IgD-negative memory B cell (primary cell): ENCODE data around the gene TMC7. TPM values are rescaled to one million over a fixed set of nuclear protein-coding genes. Genes with fewer than 3 reads are reported as not detected.
"Not testable (repeated sequence)": the region's sequence is repeated elsewhere in the genome, so short reads cannot be mapped to it uniquely, and the experiment has no call there.

Experiments used
- H3K27ac Mint-ChIP-seq, 3 donors: one replicate each; pipeline ENCODE4 v1.8.0; 2020 to 2022; ENCODE audit warnings: mild to moderate bottlenecking in 3 of 3, mixed read lengths in 3 of 3, moderate library complexity in 1 of 3
- H3K27me3 Mint-ChIP-seq: one replicate; pipeline ENCODE4 v1.8.0; 2021; ENCODE audit warnings: mixed read lengths
- H3K36me3 Mint-ChIP-seq: one replicate; pipeline ENCODE4 v1.8.0; 2020; ENCODE audit warnings: mild to moderate bottlenecking, mixed read lengths
- H3K4me1 Mint-ChIP-seq, 3 donors: one replicate each; pipeline ENCODE4 v1.8.0; 2020 to 2022; ENCODE audit warnings: mixed read lengths in 3 of 3, mild to moderate bottlenecking in 1 of 3
- H3K4me3 Mint-ChIP-seq, 4 donors: one replicate each; pipeline ENCODE4 v1.8.0; 2020 to 2022; ENCODE audit warnings: mild to moderate bottlenecking in 4 of 4, mixed read lengths in 4 of 4, moderate library complexity in 3 of 4
- H3K9me3 Mint-ChIP-seq, 3 donors: one replicate each; pipeline ENCODE4 v1.8.0; 2020 to 2021; ENCODE audit warnings: mixed read lengths in 3 of 3, mild to moderate bottlenecking in 1 of 3
- polyA plus RNA-seq: library from polyadenylated mRNA; unstranded; fragments of 300-500 nt; fragmentation: Illumina TruSeq; gene quantifications from one replicate; pipeline ENCODE4 v1.2.3, GENCODE V29; 2021

The TMC7 gene
- polyA plus RNA-seq, 1 donor from 2014 or later: not detected

DNA sequence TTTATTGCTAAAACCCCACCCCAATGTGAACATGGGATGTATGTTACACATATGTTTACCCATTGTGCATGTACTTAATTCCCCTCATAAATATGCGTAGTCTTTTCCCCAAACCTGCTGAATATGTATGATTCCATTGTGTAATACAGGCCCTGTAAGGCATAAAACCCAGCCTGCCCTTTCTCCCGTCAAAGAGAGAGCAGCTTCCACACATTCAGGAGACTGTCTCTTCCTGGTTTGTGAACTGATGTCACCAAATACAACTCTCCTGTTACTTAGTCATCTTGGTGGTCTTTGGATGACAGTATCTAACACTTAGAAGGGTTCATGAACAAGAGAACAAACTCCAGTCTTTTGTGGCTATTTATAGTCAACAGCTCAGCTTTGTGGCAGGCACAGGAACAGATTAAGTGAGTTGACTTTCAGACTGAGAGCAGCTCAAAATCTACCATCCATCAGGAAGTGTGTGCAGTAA is 24.7 kb upstream of the TMC7 start:
- Mint-ChIP-seq H3K4me1 (peaks cover 0 to 9% (median 4%) of the 10 kb centered on the region in 3 donors), H3K27ac (no peak overlapping the region), H3K27me3 (peaks cover 3% of the 10 kb centered on the region), H3K9me3 (no peaks in the 10 kb centered on the region), H3K4me3 (no peak overlapping the region), H3K36me3 (no peaks in the 10 kb centered on the region)

- peaks cover 0 to 3% (median 3%) of the 10 kb centered on the region in 3 donors for H3K4me1 Mint-ChIP-seq
- H3K36me3 Mint-ChIP-seq: no peaks in the 10 kb centered on the region
- H3K4me3 Mint-ChIP-seq: no peak overlapping the region
- no peaks in the 10 kb centered on the region for H3K9me3 Mint-ChIP-seq
- peaks cover 2% of the 10 kb centered on the region for H3K27me3 Mint-ChIP-seq
- no peak overlapping the region for H3K27ac Mint-ChIP-seq
These were observed 18.2 kb upstream of the TMC7 start for GRCh38 chr16:18965555-18965954.

DNA sequence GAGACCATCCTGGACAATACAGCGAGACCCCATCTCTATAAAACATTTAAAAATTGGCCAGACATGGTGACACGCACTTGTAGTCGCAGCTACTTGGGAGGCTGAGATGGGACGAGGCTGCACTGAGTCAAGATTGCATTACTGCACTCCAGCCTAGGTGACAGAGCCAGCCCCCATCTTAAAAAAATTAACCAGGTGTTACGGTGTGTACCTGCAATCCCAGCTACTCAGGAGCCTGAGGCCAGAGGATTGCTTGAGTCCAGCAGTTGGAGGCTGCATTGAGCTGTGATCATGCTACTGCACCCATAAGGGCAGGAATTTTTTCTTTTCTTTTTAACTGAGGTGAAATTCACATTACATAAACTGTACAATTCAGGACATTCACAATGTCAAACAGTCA is 16.9 kb upstream of the TMC7 start:
- H3K4me1 Mint-ChIP-seq: peaks cover 0 to 3% (median 3%) of the 10 kb centered on the region in 3 donors
- H3K9me3 Mint-ChIP-seq: no peaks in the 10 kb centered on the region
- peaks cover 2% of the 10 kb centered on the region for H3K36me3 Mint-ChIP-seq
- H3K4me3 Mint-ChIP-seq: no peak overlapping the region
- peaks cover 2% of the 10 kb centered on the region for H3K27me3 Mint-ChIP-seq
- H3K27ac Mint-ChIP-seq: no peak overlapping the region

DNA sequence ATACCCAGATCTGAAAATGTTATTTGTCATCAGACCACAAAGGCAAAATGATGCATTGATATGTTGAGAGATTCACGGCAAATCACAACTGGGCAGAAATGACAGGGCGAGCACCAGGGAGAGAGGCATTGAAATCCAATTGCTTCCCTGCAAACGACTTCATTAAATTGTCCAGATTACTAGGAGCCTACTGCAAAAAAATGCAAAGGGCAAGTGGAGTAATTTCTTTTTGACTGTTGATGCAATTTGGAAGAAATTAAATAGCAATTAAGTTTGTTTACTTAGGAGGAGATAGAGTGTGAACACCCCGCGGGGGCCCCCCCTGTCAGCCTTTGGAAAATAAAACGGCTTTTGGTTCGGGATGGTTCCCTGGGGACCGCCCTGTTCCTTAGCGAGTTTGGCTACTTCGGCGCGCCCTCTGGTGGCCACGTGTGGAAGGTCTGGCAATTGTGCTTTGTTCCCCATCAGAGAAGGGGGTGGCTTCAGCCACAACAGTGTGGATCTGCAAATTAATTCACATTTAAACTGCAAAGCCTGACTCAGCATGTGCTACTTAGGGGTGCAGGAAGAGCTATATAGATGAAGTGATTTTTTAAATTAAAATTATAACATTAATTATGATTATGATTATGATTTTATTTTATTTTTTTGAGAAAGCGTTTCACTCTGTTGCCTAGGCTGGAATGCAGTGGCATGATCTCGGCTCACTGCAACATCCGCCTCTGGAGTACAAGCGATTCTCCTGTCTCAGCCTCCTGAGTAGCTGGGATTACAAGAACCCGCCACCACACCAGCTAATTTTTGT is 14.5 kb upstream of the TMC7 start:
- Mint-ChIP-seq H3K4me3 (peak overlapping the region in 3 of 4 donors; percentile 38 to 68 (median 56)), H3K27ac (no peak overlapping the region), H3K9me3 (no peaks in the 10 kb centered on the region), H3K36me3 (peaks cover 2% of the 10 kb centered on the region), H3K27me3 (peaks cover 3% of the 10 kb centered on the region), H3K4me1 (peaks cover 0 to 3% (median 3%) of the 10 kb centered on the region in 3 donors)

GRCh38 chr16:18969855-18970240 is 13.9 kb upstream of the TMC7 start:
- no peak overlapping the region for H3K27ac Mint-ChIP-seq
- H3K9me3 Mint-ChIP-seq: no peaks in the 10 kb centered on the region
- peaks cover 2% of the 10 kb centered on the region for H3K36me3 Mint-ChIP-seq
- H3K27me3 Mint-ChIP-seq: peaks cover 3% of the 10 kb centered on the region
- peaks cover 0 to 3% (median 3%) of the 10 kb centered on the region in 3 donors for H3K4me1 Mint-ChIP-seq
- H3K4me3 Mint-ChIP-seq: no peak overlapping the region

GRCh38 chr16:18975109-18975508 is 8.6 kb upstream of the TMC7 start:
- H3K27me3 Mint-ChIP-seq: peaks cover 15% of the 10 kb centered on the region
- no peak overlapping the region for H3K27ac Mint-ChIP-seq
- peaks cover 0 to 5% (median 1%) of the 10 kb centered on the region in 3 donors for H3K9me3 Mint-ChIP-seq

DNA sequence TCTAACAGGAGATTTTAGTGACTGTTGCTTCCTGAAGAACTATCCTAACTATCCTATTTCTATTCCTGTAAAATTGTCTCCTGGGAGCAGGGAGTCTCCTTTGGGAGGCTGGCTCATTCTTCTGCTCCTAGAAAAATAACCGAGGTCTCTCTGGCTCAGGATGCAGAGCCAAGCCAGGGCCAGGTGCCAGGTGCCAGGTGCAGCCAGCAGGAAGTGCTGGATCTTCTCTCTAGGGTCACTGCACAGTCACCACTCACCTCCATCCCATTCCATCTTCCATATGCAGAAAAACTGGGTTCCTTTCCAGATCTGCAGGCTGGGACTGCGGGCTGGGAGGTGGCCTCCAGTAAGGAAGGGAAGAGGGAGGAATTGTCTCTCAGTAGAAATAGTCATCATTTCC is 3.8 kb upstream of the TMC7 start:
- H3K27ac Mint-ChIP-seq: peak overlapping the region in 1 of 3 donors; percentile 82
- H3K27me3 Mint-ChIP-seq: peaks cover 34% of the 10 kb centered on the region
- H3K4me1 Mint-ChIP-seq: no peaks in the 10 kb centered on the region
- no peaks in the 10 kb centered on the region for H3K36me3 Mint-ChIP-seq
- H3K9me3 Mint-ChIP-seq: peaks cover 0 to 5% (median 1%) of the 10 kb centered on the region in 3 donors
- no peak overlapping the region for H3K4me3 Mint-ChIP-seq

More at GRCh38 chr16:18975109-18975508, 8.6 kb upstream of the TMC7 start:
- Mint-ChIP-seq H3K4me1 (no peaks in the 10 kb centered on the region), H3K36me3 (peaks cover 2% of the 10 kb centered on the region), H3K4me3 (peak overlapping the region in 1 of 4 donors; percentile 1)

GRCh38 chr16:18984435-18985005 is 786 bp downstream of the TMC7 start:
- H3K4me3 Mint-ChIP-seq: peak overlapping the region in 1 of 4 donors; percentile 1
- H3K27me3 Mint-ChIP-seq: peaks cover 26% of the 10 kb centered on the region
- peaks cover 0 to 5% (median 1%) of the 10 kb centered on the region in 3 donors for H3K9me3 Mint-ChIP-seq
- no peaks in the 10 kb centered on the region for H3K4me1 Mint-ChIP-seq
- H3K27ac Mint-ChIP-seq: no peak overlapping the region
- no peaks in the 10 kb centered on the region for H3K36me3 Mint-ChIP-seq

DNA sequence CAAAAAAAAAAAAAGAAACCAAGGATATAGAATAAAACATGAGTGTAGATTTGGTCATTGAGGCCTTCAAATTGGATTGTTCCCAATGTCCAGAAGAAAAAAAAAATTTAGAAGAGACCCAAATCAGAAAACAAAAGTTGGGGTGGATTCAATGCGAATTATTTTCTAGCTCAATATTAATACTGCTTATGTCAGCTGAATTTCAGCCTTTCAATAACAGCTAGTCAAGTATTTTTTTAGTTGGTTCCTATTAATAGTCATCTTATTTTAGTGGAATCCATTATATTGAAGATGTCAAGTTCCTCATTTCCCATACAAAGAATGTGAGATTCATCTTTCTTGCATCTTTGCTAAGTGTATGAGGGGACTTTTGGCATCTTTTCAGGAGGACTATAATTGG is 1.5 kb downstream of the TMC7 start:
- not testable (repeated sequence) for H3K4me1 Mint-ChIP-seq, H3K36me3 Mint-ChIP-seq, H3K27ac Mint-ChIP-seq, H3K4me3 Mint-ChIP-seq, H3K9me3 Mint-ChIP-seq
- H3K27me3 Mint-ChIP-seq: peaks cover 23% of the 10 kb centered on the region

GRCh38 chr16:18991731-18992130 is 8.0 kb downstream of the TMC7 start:
- H3K9me3 Mint-ChIP-seq, H3K27me3 Mint-ChIP-seq, H3K27ac Mint-ChIP-seq, H3K4me1 Mint-ChIP-seq, H3K36me3 Mint-ChIP-seq, H3K4me3 Mint-ChIP-seq: not testable (repeated sequence)

GRCh38 chr16:18993531-18993930 is 9.8 kb downstream of the TMC7 start:
- not testable (repeated sequence) for H3K36me3 Mint-ChIP-seq, H3K27ac Mint-ChIP-seq, H3K27me3 Mint-ChIP-seq, H3K4me1 Mint-ChIP-seq, H3K9me3 Mint-ChIP-seq, H3K4me3 Mint-ChIP-seq

GRCh38 chr16:18994181-18994580 is 10.4 kb downstream of the TMC7 start:
- H3K36me3 Mint-ChIP-seq, H3K4me3 Mint-ChIP-seq: not testable (repeated sequence)

DNA sequence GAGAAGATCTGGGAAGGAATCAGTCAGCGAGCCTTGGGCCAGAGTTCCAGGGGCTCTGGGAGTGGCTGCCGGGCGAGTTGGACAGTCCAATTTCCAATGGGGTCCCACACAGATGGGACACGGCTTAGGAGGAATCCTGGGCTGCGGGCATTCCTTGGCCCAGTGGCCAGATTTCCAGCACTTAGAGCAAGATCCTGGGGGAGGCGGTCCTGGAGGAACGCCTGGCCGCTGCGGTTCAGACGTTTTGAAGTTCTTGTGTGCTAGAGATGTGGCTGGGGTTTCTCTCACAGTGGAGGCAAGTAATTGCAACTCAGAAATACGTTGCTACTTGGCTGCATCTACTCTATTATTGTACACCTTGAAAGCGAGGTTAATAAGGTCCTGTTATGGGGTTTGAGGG is 11.7 kb downstream of the TMC7 start:
- H3K4me1 Mint-ChIP-seq, H3K27me3 Mint-ChIP-seq, H3K9me3 Mint-ChIP-seq, H3K4me3 Mint-ChIP-seq, H3K27ac Mint-ChIP-seq, H3K36me3 Mint-ChIP-seq: not testable (repeated sequence)

More at GRCh38 chr16:18994181-18994580, 10.4 kb downstream of the TMC7 start:
- not testable (repeated sequence) for H3K9me3 Mint-ChIP-seq, H3K4me1 Mint-ChIP-seq, H3K27me3 Mint-ChIP-seq, H3K27ac Mint-ChIP-seq

DNA sequence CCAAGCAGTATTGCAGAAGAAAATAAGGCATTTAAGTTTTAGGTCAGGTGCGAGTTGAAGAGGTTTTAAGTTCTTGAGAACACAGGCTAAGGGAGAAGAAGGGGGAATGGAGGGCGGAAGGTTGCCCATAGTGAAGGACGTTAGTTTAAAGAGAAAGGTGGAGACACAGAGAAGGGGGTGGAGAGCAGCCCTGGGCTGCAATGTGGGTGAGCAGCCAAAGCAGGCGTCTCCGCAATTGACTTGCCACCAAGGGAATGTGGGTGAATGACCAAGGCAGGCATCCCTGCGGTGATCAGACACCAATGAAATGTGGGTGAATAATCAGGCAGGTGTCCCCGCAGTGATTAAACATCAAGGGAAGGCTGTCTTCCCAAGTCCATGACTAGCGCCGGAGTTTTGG is 12.8 kb downstream of the TMC7 start:
- not testable (repeated sequence) for H3K36me3 Mint-ChIP-seq, H3K9me3 Mint-ChIP-seq

DNA sequence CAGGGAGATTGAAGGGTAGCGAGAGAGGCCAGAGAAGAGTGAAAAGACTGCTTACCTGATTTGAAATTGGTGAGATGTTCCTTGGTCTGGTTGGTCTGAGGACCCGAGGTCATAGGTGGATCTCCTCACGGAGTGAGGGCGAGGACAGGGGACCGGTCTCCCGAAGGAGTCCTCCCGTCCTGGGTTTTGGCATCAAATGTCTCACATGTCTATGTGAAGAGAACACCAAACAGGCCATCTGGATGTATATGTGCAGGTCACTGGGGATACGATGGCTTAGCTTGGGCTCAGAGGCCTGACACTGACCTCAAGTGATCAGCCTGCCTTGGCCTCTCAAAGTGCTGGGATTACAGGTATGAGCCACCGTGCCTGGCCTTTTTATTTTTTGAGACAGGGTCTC is 13.3 kb downstream of the TMC7 start:
- not testable (repeated sequence) for H3K4me1 Mint-ChIP-seq, H3K9me3 Mint-ChIP-seq, H3K36me3 Mint-ChIP-seq, H3K4me3 Mint-ChIP-seq, H3K27me3 Mint-ChIP-seq, H3K27ac Mint-ChIP-seq

More for the DNA sequence above, 12.8 kb downstream of the TMC7 start:
- H3K27me3 Mint-ChIP-seq, H3K4me3 Mint-ChIP-seq, H3K27ac Mint-ChIP-seq, H3K4me1 Mint-ChIP-seq: not testable (repeated sequence)

DNA sequence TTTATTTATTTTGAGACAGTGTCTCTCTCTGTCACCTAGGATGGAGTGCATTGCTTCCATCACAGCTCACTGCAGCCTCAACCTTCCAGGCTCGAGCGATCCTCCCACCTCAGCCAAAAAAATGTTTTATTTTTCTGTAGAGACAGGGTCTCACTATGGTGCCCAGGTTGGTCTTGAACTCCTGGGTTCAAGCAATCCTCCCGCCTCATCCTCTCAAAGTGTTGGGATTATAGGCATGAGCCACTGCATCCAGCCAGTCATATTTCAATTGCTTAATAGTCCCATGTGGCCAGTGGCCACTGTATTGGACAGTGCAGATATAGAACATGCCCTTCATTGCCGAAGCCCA is 15.3 kb downstream of the TMC7 start:
- Mint-ChIP-seq H3K27ac (no peak overlapping the region), H3K27me3 (peaks cover 8% of the 10 kb centered on the region), H3K4me3 (no peak overlapping the region), H3K36me3 (peaks cover 2% of the 10 kb centered on the region), H3K4me1 (no peaks in the 10 kb centered on the region), H3K9me3 (no peaks in the 10 kb centered on the region)
